ENCODE results near the gene ERC2. TPM values are rescaled to one million over a fixed set of nuclear protein-coding genes. Genes with fewer than 3 reads are reported as not detected.

Gene ERC2
- total and polyA plus RNA-seq, 2 of the 13 experiments (the other 11 are each of a cell fraction or from before 2014, with no cell fraction given): 0.16 to 0.22 TPM

DNA sequence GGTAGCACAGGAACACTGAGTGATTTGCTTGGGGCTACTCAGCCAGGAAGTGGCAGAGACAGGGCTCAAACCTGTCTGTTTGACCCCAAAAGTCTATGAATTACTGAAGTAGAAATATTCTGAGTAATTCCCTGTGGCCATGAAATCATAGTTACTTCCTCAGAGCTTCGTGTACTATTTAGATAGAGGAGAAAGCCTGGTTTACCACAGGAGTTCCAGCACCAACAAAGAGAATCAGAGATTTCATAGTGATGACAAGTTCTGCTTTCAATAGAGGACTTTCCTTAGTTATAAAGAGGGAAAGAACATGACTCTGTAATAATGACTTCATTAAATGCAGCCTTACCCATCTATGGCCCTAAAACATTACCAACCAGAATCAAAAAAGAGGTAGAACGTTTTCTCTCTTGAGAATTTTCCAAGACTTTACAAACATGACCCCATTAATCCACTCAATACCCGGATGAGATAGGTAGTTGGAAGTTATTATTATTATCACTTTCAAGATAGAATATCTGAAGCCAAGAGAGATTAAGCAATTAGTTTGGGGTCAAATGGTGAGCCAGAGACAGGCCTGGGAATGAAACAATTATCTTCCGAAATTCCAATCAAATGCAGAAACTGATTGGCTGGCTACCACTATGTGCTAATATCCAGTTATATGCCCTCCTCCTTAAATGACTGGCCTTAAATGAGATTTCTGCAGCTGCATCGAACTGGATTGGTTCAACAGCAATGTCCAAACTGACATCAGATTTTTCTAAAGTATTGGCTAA, 967.5 kb downstream of the ERC2 start:
- Histone ChIP-seq H3K4me3 (replicated peaks in 1 of 3; ENCODE audit: insufficient read depth in 1 of 3, low read depth in 2 of 3, low read length in 3 of 3) (no peak overlapping the region), H3K79me2 (ENCODE audit: insufficient read depth, low read length) (no peaks in the 10 kb centered on the region), H2AFZ (ENCODE audit: low read length) (no peak overlapping the region), H3K36me3 (replicated peaks in 1 of 2; ENCODE audit: control insufficient read depth in 1 of 2, insufficient read depth in 2 of 2, low read length in 2 of 2) (no peaks in the 10 kb centered on the region), H4K20me1 (ENCODE audit: insufficient read depth, low read length) (no peaks in the 10 kb centered on the region), H3K9ac (ENCODE audit: insufficient read depth, low read depth, low read length) (no peak overlapping the region), H3K4me2 (ENCODE audit: low read depth, low read length) (no peak overlapping the region), H3K27ac (ENCODE audit: extremely low read length, insufficient read depth, low read length) (no peak overlapping the region), H3K9me3 (ENCODE audit: low read length) (no peaks in the 10 kb centered on the region), H3K4me1 (ENCODE audit: insufficient read depth, low read length) (no peaks in the 10 kb centered on the region), H3K27me3 (ENCODE audit: control insufficient read depth in 1 of 2, insufficient read depth in 2 of 2, low read length in 2 of 2) (no peaks in the 10 kb centered on the region)
- CTCF ChIA-PET (ENCODE audit: low intra/inter-chr PET ratio, low total read pairs): no interaction called here
- POLR2A ChIA-PET: no interaction called here
- ATAC-seq (no peak), FAIRE-seq (no peak), DNase-seq (ENCODE audit: low spot score) (no peak)
- TF ChIP-seq ZNF124 (CRISPR knock-in tag; IDR thresholded peaks at IDR 0.05) (no peak), TAF15 (IDR thresholded peaks at IDR 0.05; ENCODE audit: low read depth, low read length, poor library complexity, severe bottlenecking) (no peak), ZSCAN22 (CRISPR knock-in tag; IDR thresholded peaks at IDR 0.05) (no peak), DPF2 (CRISPR knock-in tag; IDR thresholded peaks at IDR 0.05; ENCODE audit: borderline replicate concordance, low read depth) (no peak), THYN1 (CRISPR knock-in tag; IDR thresholded peaks at IDR 0.05; ENCODE audit: borderline replicate concordance, low read depth) (no peak), ZNF780A (CRISPR knock-in tag; IDR thresholded peaks at IDR 0.05) (no peak), NFATC3 (CRISPR knock-in tag; IDR thresholded peaks at IDR 0.05) (no peak), GATA4 (IDR thresholded peaks at IDR 0.05; ENCODE audit: borderline replicate concordance, low read depth) (no peak), RNF2 (conservative IDR thresholded peaks at IDR 0.05; ENCODE audit: low read depth) (no peak), RFX5 (IDR thresholded peaks at IDR 0.05; ENCODE audit: low read depth, low read length) (no peak)
- TF ChIP-seq, protein P1, sequence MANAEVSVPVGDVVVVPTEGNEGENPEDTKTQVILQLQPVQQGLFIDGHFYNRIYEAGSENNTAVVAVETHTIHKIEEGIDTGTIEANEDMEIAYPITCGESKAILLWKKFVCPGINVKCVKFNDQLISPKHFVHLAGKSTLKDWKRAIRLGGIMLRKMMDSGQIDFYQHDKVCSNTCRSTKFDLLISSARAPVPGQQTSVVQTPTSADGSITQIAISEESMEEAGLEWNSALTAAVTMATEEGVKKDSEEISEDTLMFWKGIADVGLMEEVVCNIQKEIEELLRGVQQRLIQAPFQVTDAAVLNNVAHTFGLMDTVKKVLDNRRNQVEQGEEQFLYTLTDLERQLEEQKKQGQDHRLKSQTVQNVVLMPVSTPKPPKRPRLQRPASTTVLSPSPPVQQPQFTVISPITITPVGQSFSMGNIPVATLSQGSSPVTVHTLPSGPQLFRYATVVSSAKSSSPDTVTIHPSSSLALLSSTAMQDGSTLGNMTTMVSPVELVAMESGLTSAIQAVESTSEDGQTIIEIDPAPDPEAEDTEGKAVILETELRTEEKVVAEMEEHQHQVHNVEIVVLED (CRISPR knock-in tag; IDR thresholded peaks at IDR 0.05; ENCODE audit: borderline replicate concordance): no peak
- TF ChIP-seq, protein P2, sequence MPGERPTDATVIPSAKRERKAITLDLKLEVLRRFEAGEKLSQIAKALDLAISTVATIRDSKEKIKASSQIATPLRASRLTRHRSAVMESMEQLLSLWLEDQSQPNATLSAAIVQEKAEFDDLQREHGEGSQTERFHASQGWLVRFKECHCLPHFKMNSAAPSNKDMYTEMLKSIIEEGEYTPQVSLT (CRISPR knock-in tag; IDR thresholded peaks at IDR 0.05; ENCODE audit: borderline replicate concordance, low read depth): no peak
- TF ChIP-seq, protein P3, sequence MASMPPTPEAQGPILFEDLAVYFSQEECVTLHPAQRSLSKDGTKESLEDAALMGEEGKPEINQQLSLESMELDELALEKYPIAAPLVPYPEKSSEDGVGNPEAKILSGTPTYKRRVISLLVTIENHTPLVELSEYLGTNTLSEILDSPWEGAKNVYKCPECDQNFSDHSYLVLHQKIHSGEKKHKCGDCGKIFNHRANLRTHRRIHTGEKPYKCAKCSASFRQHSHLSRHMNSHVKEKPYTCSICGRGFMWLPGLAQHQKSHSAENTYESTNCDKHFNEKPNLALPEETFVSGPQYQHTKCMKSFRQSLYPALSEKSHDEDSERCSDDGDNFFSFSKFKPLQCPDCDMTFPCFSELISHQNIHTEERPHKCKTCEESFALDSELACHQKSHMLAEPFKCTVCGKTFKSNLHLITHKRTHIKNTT (CRISPR knock-in tag; IDR thresholded peaks at IDR 0.05): no peak
- in situ Hi-C loops (cut with HindIII; ENCODE audit: extremely low pct_ligation_motif_present, low pct_unique_long_range_greater_than_20kb) (no loop called here), intact Hi-C loops (cut with micrococcal nuclease; ENCODE audit: unreplicated experiment) (no loop called here)
- no TSS peak for BruUV-seq (replicated peaks)
- 10% methylated on average over 5 of the region's 5 CpGs for WGBS (ENCODE audit: low lambda C conversion rate)
